ENCODE data around the gene APOBEC3B. TPM values are rescaled to one million over a fixed set of nuclear protein-coding genes. Genes with fewer than 3 reads are reported as not detected.

Gene APOBEC3B
- total RNA-seq, 2 donors from 2014 or later: 27.1 to 44.7 TPM

GRCh38 chr22:38964989-38965388 is 17.2 kb upstream of the APOBEC3B start:
- Mint-ChIP-seq H3K9me3 (no peaks in the 10 kb centered on the region), H3K4me3 (no peak overlapping the region), H3K27me3 (ENCODE audit: low read depth) (peaks cover 10% of the 10 kb centered on the region), H3K4me1 (ENCODE audit: low read depth) (peaks cover 7% of the 10 kb centered on the region), H3K27ac (no peak overlapping the region), H3K36me3 (ENCODE audit: insufficient read depth in 2 of 2) (no peaks in the 10 kb centered on the region)
- ATAC-seq (replicated peaks in 1 of 2) (no peak), DNase-seq (no peak)

- Mint-ChIP-seq H3K4me1 (ENCODE audit: low read depth) (peaks cover 7% of the 10 kb centered on the region), H3K27me3 (ENCODE audit: low read depth) (peaks cover 17% of the 10 kb centered on the region), H3K9me3 (no peaks in the 10 kb centered on the region), H3K27ac (no peak overlapping the region), H3K4me3 (no peak overlapping the region), H3K36me3 (ENCODE audit: insufficient read depth in 2 of 2) (no peaks in the 10 kb centered on the region)
- ATAC-seq (replicated peaks in 1 of 2) (no peak), DNase-seq (no peak)
Observed at GRCh38 chr22:38965614-38966379, 16.4 kb upstream of the APOBEC3B start.

- Mint-ChIP-seq H3K36me3 (ENCODE audit: insufficient read depth in 2 of 2) (no peaks in the 10 kb centered on the region), H3K27ac (no peak overlapping the region), H3K9me3 (no peaks in the 10 kb centered on the region), H3K27me3 (ENCODE audit: low read depth) (peaks cover 23% of the 10 kb centered on the region), H3K4me1 (ENCODE audit: low read depth) (peaks cover 7% of the 10 kb centered on the region), H3K4me3 (no peak overlapping the region)
- ATAC-seq (replicated peaks in 1 of 2) (no peak), DNase-seq (no peak)
Observed at GRCh38 chr22:38966380-38966702, 15.8 kb upstream of the APOBEC3B start.

DNA sequence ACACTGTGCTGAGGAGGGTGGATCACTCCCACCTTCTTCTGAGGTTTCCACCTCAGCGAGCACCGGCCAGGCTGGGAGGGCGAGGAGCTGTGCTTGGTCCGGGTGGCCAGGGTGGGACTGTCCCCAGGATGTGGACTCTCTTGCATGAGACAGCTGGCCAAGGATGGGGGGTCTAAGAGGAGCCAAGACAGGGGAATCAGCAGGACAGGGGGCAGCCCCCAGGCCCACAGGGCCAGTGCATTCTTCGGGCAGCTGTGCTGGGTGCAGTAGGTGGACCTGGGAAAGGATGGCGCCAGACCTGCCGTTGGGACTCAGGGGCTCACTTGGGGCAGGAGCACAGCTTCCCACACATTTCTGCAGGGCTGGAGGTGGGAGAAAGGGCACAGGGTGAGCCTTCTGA is 15.2 kb upstream of the APOBEC3B start:
- peaks cover 26% of the 10 kb centered on the region for H3K27me3 Mint-ChIP-seq (ENCODE audit: low read depth)
- H3K4me3 Mint-ChIP-seq: no peak overlapping the region
- H3K36me3 Mint-ChIP-seq (ENCODE audit: insufficient read depth in 2 of 2): no peaks in the 10 kb centered on the region
- no peak overlapping the region for H3K27ac Mint-ChIP-seq
- ATAC-seq (replicated peaks in 1 of 2) (no peak), DNase-seq (no peak)
- H3K9me3 Mint-ChIP-seq: no peaks in the 10 kb centered on the region
- peaks cover 7% of the 10 kb centered on the region for H3K4me1 Mint-ChIP-seq (ENCODE audit: low read depth)

- Mint-ChIP-seq H3K4me1 (ENCODE audit: low read depth) (peaks cover 7% of the 10 kb centered on the region), H3K4me3 (no peak overlapping the region), H3K27me3 (ENCODE audit: low read depth) (peaks cover 30% of the 10 kb centered on the region), H3K27ac (no peak overlapping the region), H3K36me3 (ENCODE audit: insufficient read depth in 2 of 2) (no peaks in the 10 kb centered on the region), H3K9me3 (no peaks in the 10 kb centered on the region)
- DNase-seq (no peak), ATAC-seq (replicated peaks in 1 of 2) (peak in 1 of 2 donors; percentile 29)
Observed at GRCh38 chr22:38967451-38968450, 14.4 kb upstream of the APOBEC3B start.

DNA sequence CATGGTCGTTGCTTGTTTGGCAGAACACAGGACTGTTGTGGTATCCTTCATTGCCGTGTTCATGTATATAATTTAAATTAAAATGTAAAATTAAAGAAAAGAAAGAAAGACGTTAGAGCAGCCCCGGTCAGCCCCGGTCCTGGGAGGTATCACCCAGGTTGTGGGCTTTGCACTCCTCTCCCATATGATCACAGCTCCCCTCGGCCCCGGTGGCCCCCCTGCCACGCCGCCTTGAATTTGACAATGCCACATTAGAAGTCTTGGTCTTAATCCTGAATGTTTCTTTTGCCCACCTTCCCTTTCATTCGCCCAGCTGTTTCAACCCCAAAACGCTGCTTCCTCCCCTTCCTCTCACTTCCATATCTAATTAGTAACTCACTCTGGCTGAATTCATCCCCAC is 13.3 kb upstream of the APOBEC3B start:
- H3K27me3 Mint-ChIP-seq (ENCODE audit: low read depth): peaks cover 34% of the 10 kb centered on the region
- H3K4me3 Mint-ChIP-seq: no peak overlapping the region
- peaks cover 8% of the 10 kb centered on the region for H3K4me1 Mint-ChIP-seq (ENCODE audit: low read depth)
- no peaks in the 10 kb centered on the region for H3K36me3 Mint-ChIP-seq (ENCODE audit: insufficient read depth in 2 of 2)
- H3K27ac Mint-ChIP-seq: no peak overlapping the region
- H3K9me3 Mint-ChIP-seq: no peaks in the 10 kb centered on the region
- DNase-seq (no peak), ATAC-seq (replicated peaks in 1 of 2) (no peak)

DNA sequence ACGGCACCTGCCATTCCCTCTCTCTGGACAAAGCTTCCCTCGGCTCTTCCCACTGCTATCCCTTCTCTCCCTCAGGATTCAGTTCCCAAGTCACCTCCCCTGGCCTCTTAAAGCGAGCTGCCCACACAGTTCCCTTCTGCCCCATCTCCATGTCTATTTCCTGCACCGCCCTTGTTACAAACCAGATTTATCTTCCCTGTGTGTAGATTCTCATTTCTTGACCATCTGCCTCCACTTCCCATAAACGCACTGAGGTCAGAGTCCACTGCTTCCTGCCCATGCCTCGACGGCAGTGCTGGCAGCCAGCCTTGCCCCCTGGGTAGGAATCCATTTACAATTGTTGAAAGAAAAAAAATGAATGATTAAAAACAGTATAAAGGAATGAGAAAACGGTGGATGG is 11.6 kb upstream of the APOBEC3B start:
- Mint-ChIP-seq H3K36me3 (ENCODE audit: insufficient read depth in 2 of 2) (no peaks in the 10 kb centered on the region), H3K27me3 (ENCODE audit: low read depth) (peaks cover 34% of the 10 kb centered on the region), H3K4me3 (no peak overlapping the region), H3K4me1 (ENCODE audit: low read depth) (peaks cover 5% of the 10 kb centered on the region), H3K27ac (no peak overlapping the region), H3K9me3 (no peaks in the 10 kb centered on the region)
- DNase-seq (no peak), ATAC-seq (replicated peaks in 1 of 2) (peak in 1 of 2 donors; percentile 8)

DNA sequence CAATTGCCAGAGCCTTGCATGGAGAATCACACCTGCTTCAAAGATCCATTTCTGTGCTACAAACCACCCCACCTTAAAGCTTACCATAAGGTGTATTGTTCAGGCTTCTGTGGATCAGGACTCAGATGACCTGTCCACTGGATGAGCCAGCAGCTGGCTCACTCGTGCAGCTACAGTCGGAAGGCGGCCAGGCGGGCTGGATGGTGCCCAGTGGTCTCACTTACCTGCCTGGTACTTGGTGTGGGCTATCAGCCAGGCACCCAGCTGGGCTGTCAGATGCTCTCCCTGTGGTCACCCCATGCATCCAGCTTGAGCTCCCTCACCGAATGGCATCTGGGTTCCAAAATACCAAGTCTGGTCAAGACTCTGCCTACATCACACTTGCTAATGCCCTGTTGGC is 10.9 kb upstream of the APOBEC3B start:
- peaks cover 1% of the 10 kb centered on the region in 2 donors for H3K36me3 Mint-ChIP-seq (ENCODE audit: insufficient read depth in 2 of 2)
- no peak overlapping the region for H3K27ac Mint-ChIP-seq
- peaks cover 0 to 2% of the 10 kb centered on the region in 2 donors for H3K9me3 Mint-ChIP-seq
- peaks cover 5% of the 10 kb centered on the region for H3K4me1 Mint-ChIP-seq (ENCODE audit: low read depth)
- DNase-seq: no peak
- no peak overlapping the region for H3K4me3 Mint-ChIP-seq
- H3K27me3 Mint-ChIP-seq (ENCODE audit: low read depth): peaks cover 34% of the 10 kb centered on the region
- ATAC-seq (replicated peaks in 1 of 2): no peak

DNA sequence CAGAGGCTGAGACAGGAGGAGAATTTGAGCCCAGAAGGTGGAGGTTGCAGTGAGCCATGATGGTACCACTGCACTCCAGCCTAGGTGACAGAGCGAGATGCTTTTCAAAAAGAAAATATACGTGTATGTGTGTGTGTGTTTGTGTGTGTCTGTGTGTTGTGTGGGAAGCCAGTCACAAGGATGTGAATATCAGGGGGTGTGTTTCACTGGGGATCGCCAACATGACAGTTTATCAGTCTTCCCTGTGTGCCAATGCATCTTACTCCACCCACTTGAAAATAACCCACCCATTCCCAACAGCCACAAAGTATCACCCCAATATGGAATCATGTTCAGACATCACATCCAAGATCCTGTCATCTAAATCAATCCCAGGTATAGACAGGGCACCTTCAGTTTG is 10.4 kb upstream of the APOBEC3B start:
- H3K9me3 Mint-ChIP-seq: peaks cover 0 to 2% of the 10 kb centered on the region in 2 donors
- peaks cover 1% of the 10 kb centered on the region in 2 donors for H3K36me3 Mint-ChIP-seq (ENCODE audit: insufficient read depth in 2 of 2)
- H3K4me3 Mint-ChIP-seq: no peak overlapping the region
- peaks cover 34% of the 10 kb centered on the region for H3K27me3 Mint-ChIP-seq (ENCODE audit: low read depth)
- peaks cover 5% of the 10 kb centered on the region for H3K4me1 Mint-ChIP-seq (ENCODE audit: low read depth)
- no peak for ATAC-seq (replicated peaks in 1 of 2)
- no peak for DNase-seq
- H3K27ac Mint-ChIP-seq: no peak overlapping the region

DNA sequence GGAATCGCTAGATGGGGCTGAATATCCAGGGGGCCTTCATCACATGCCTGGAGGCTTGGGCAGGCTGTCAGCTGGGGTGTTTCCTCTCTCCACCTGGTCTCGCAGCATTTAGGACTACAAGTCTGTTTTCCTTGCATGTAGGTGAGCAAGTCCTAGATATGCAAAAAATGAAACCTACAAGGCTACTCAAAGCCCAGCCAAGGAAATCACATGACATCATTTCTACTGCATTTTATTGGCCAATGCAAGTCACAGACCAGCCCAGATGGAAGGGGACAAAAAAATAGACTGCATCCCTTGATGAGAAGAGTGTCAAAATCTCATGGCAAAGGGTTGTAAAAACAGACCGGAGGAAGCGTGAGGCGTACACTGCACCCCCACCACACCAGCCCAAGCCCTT is 9.6 kb upstream of the APOBEC3B start:
- H3K4me1 Mint-ChIP-seq (ENCODE audit: low read depth): peaks cover 5% of the 10 kb centered on the region
- no peak for DNase-seq
- no peak overlapping the region for H3K4me3 Mint-ChIP-seq
- no peak for ATAC-seq (replicated peaks in 1 of 2)
- peaks cover 34% of the 10 kb centered on the region for H3K27me3 Mint-ChIP-seq (ENCODE audit: low read depth)
- no peak overlapping the region for H3K27ac Mint-ChIP-seq
- H3K9me3 Mint-ChIP-seq: peaks cover 2 to 4% of the 10 kb centered on the region in 2 donors
- peaks cover 1 to 4% of the 10 kb centered on the region in 2 donors for H3K36me3 Mint-ChIP-seq (ENCODE audit: insufficient read depth in 2 of 2)

DNA sequence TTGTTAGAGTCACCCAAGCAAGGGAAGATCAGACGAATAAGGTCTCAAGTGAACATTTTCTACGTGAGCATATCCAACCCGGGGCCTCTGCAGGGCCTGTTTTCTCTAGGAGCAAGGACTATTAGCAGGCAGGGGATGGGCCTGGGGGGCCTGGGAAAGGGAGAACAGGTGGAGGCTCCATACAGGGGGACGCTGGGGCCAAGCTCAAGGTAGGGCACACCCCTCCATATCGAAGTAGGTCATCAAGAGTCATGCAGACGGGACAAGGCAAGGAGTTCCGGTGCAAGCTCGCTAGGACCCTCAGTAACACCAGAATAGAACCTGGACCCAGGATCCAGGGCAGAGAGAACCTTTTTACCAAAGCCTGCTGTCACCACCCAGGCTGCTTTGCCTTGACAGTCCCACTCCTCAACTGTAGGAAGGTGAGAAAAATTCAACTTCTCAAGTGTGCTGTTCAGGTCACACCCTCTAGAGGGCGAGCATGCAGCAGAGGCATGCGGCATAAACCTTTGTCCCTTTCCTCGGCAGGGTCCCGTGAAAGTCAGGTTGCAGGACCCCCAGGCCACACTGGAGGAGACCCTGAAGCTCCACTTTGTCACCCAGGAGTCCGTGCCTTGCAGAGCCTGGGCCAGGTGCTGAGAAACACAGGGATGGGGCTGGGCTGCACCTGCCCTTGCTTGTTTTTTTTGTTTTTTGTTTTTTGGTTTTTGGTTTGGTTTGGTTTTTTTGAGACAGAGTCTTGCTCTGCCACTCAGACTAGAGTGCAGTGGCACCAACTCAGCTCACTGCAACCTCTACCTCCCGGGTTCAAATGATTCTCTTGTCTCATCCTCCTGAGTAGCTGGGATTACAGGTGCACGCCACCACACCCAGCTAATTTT is 8.6 kb upstream of the APOBEC3B start:
- Mint-ChIP-seq H3K27ac (no peak overlapping the region), H3K4me3 (no peak overlapping the region), H3K36me3 (ENCODE audit: insufficient read depth in 2 of 2) (peaks cover 1 to 4% of the 10 kb centered on the region in 2 donors), H3K27me3 (ENCODE audit: low read depth) (peaks cover 34% of the 10 kb centered on the region), H3K9me3 (peaks cover 2 to 4% of the 10 kb centered on the region in 2 donors), H3K4me1 (ENCODE audit: low read depth) (peaks cover 5% of the 10 kb centered on the region)
- peak; percentile 81 to 83 for ATAC-seq (replicated peaks in 1 of 2)
- DNase-seq: peak; percentile 64 to 68

DNA sequence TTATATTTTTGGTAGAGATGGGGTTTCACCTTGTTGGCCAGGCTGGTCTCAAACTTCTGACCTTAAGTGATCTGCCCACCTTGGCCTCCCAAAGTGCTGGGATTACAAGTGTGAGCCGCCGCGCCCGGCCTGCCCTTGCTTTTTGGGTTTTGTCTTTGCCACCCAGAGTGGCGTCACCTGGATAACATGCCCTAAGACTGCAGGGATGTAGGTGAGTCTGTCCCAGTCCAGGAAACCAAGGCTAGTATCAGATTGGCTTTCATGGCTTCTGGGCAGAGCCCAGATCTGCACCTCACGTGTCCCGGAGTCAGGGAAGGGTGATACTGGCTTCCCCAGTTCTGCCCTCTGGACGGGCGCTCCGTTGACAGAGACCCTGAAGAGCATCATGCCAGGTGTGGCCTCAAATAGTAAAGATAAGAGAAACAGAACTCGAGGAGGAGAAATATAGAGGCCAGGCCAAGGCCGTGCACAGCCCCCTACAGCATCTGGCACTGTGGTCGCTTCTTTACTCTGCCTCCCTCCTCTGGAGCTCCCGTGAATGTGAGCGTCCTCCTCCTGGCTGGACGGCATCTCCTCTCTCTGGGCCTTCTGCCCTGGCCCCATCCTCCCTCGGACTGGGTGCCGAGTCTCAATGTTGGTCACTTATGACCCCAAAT is 7.8 kb upstream of the APOBEC3B start:
- peaks cover 27% of the 10 kb centered on the region for H3K27me3 Mint-ChIP-seq (ENCODE audit: low read depth)

More for the DNA sequence above, 7.8 kb upstream of the APOBEC3B start:
- H3K4me1 Mint-ChIP-seq (ENCODE audit: low read depth): peaks cover 5% of the 10 kb centered on the region
- ATAC-seq (replicated peaks in 1 of 2) (no peak), DNase-seq (no peak)
- H3K36me3 Mint-ChIP-seq (ENCODE audit: insufficient read depth in 2 of 2): peaks cover 1 to 4% of the 10 kb centered on the region in 2 donors
- no peak overlapping the region for H3K4me3 Mint-ChIP-seq
- peaks cover 2 to 4% of the 10 kb centered on the region in 2 donors for H3K9me3 Mint-ChIP-seq
- no peak overlapping the region for H3K27ac Mint-ChIP-seq

Data from activated T-cell treated with anti-CD3 and anti-CD28 coated beads, Interleukin-2, amount 50 U/mL, for 72 hours (primary cell).